GM19193 (cell line): Measurements from ENCODE around the gene TMEM119.

Source experiments
- POLR2A ChIP-seq: IDR thresholded peaks from 4 replicates; pipeline ENCODE4 v1.6.1; 2011; ENCODE audit not compliant: insufficient read depth, insufficient read length; ENCODE audit errors: extremely low read depth

TMEM119 gene

GRCh38 chr12:108623577-108623976 is 25.7 kb upstream of the TMEM119 start:
- TF ChIP-seq POLR2A: no peak

DNA sequence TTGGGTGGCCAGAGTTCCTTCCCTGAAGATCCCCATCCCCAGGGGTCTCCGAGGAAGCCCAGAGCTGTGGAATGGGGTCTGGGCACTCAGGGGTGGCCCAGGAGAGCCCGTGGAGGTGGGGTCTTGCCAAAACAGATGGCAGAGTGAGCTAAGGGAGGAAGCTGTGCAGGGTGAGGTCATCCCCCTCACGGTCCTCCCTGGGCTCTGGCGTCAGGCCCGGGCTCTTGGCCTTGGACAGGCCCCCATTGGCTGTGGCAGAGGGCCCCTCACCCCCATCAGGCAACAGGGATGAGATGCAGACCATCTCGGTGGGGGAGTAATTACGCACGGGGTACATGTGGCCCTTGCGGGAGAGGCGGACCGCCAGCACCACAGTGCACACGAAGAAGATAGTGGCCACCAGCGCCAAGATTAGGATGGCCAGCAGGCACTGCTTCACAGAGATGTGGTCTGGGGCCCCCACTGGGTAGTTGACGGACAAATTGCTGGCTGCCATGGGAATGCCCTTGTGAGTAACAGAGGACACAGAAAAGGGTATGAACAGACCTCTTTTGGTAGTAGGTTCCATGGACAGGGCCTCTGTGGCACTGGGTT is 25.1 kb upstream of the TMEM119 start:
- TF ChIP-seq POLR2A: no peak

DNA sequence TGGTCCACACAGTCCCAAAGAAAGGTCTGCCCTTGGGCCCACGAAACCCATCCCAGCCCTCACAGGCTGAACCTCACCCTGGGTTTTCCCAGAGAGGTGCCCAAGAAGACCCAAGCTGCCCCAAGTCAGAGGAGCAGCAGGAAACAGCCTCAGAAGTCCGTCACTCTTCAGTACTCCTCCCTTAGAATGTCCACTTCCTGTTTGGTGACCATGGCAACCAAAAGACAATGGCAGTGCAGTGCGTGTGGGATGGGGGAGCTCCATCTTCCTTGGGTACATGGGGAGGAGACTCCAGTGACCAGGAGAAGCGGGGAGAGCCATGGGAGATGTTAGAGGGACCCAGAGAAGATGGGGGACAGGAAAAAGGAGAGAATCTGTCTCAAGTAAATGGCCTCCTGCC is 24.5 kb upstream of the TMEM119 start:
- no peak for TF ChIP-seq POLR2A

- no peak for TF ChIP-seq POLR2A
Measured at GRCh38 chr12:108621161-108621560, 23.3 kb upstream of the TMEM119 start.

DNA sequence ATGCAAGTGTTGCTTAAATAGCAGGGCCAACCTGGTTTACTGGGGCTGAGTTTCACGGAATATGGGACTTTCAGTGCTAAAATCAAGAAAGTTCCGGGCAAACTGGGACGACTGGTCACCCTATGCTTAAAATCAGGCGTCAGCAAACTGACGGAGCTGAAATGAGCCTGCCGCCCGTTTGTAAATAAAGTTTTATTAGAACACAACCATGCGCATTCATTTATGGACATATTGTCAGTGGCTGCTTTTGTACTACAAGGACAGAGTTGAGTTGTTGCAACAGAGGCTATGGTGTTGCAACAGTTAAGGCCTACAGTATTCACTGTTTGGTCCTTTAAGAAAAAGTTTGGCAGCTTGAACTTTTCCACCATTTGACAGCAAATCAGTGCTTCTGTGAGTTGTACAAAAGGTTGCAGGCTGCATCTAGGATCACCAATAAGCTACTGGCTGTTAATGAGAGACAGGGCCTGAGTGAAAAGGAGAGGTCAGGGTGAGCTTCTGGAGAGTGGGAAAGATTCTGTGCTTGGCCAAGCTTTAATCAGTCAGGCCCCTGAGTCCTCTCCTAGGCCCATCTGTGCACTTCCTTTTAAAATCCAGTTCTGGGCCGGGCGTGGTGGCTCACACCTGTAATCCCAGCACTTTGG is 22.5 kb upstream of the TMEM119 start:
- TF ChIP-seq POLR2A: no peak

- TF ChIP-seq POLR2A: no peak
Measured at GRCh38 chr12:108619369-108620160, 21.7 kb upstream of the TMEM119 start.

DNA sequence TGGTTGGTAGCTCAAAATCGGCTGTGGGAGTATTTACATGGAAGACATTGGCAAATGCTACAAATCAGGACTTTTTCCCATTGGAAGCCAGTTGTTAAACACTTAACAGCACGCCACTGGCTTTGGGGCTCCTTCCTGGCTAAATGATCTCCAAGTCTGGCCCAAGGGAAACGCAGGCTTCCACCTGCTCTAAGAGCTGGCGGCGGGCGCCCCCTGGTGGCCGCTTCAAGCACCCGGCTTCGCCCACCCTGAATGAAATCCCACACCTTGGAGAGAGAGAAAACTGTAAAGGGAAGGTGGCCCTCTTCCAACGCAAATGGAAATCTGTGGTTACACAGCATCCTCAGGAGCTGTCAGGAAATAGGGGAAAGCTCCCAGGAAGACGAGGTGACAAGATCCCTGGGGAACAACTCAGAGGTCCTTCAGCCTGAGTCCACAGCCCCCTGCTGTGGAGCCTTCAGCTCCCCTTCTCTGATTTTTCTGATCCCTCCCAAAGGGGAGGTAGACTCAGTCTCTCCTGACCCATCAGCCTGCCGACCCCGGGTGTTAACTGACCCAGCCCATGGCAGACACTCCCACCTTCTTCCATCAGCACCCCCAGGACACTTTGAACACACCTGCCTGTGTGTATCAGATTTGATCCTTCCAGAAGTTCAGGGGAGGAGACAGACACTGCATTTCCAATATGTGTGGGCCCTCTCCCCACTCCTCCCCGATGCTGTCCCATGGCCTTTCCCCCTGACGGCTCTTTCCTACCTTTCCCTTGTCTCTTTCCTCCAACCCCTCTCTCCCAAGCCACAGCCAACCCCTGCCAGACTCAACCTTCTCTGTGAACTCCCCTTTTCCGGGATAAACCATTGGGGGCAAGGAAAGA is 20.4 kb upstream of the TMEM119 start:
- peak; percentile 23 for TF ChIP-seq POLR2A

- TF ChIP-seq POLR2A: peak; percentile 71
Measured at GRCh38 chr12:108616941-108617858, 19.3 kb upstream of the TMEM119 start.

GRCh38 chr12:108616359-108616758 is 18.5 kb upstream of the TMEM119 start:
- TF ChIP-seq POLR2A: no peak

GRCh38 chr12:108615918-108616317 is 18.0 kb upstream of the TMEM119 start:
- TF ChIP-seq POLR2A: no peak

DNA sequence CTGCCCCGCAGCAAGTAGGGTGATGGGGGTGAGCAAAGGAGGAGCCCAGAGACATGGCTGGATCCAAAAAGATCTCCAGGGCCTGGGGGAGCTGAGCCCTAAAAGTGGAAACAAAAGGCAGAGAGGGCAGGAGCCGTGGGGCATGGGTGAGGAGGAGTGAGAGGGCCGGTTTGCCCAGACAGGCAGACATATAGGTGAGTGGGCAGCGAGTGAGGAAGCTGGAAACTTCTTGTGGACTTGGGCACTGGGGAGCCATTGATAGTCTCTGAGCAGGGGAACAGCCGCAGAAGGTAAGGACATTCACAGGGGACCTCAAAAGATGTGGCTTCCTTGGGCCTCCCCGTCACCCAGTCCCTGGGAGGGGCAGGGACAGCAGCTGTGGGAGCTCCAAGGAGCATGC is 16.8 kb upstream of the TMEM119 start:
- TF ChIP-seq POLR2A: no peak

DNA sequence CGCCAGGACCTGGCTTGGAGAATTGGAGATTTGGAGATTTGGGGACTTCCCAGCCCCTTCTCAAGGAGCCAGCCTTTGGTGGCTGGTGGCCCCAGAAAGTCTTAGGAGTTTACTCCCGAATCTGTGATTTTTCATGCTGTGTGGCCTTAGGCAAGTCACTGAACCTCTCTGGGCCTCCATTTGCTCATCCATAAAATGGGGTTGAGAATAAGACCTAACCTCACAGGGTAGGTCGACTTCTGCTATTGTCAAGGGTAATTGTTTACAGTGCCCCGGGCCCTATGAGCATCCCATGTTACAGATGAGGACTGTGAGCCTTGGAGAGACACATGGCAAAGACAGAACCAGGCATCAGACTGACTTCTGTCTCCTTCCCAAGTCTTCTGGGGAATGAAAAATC is 16.2 kb upstream of the TMEM119 start:
- no peak for TF ChIP-seq POLR2A

GRCh38 chr12:108613548-108613947 is 15.7 kb upstream of the TMEM119 start:
- TF ChIP-seq POLR2A: no peak

DNA sequence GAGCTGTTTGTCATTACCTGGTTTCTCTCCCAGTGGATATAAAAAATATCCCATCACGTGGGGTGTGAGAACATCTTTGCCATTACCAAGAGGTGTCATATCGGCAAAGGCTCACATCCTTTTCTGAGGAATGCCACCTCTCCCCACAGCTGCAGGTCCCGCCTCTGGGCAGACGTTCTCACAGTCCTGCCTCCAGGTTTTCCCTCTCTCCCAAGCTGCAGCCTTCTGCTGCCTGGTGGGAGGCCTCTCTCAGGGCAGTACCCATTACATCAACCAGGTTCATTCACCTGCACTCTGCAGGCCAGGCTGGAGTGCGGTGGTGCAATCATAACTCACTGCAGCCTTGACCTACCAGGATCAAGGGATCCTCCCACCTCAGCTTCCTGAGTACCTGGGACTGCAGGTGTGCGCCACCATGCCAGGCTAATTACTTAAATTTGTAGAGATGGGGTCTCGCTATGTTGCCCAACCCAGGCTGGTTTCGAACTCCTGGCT is 15.0 kb upstream of the TMEM119 start:
- TF ChIP-seq POLR2A: no peak
